Measurements from ENCODE around the gene KCNK5.

Gene KCNK5

GRCh38 chr6:39225946-39226437 is 3.3 kb downstream of the KCNK5 start:
- no peak overlapping the region for H3K27ac ChIP-seq (ENCODE audit: low read length)

DNA sequence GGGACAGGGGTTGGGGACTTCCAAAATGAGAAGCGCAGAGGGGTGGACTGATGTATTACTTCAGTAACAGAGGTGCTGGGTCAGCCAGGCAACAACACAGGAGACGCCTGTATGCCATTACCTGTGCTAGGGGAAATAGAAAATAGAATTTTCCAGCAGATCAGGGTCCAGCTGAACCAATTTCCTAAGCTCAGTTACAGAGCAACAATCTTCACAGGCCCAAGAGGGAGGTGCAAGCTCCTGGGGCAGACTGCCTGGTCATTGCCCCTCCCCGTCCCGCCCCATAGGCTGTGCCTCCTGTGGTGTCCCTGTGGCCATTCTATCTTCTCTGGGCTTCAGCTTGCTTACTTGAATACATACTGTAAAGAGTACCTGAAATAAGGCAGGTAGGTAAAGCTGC is 3.7 kb downstream of the KCNK5 start:
- no peaks in the 10 kb centered on the region for H3K9me3 ChIP-seq (ENCODE audit: control insufficient read depth in 2 of 2, low read length in 2 of 2)
- H3K27ac ChIP-seq (ENCODE audit: low read length) = no peak overlapping the region
- no peak overlapping the region for H3K9ac ChIP-seq (ENCODE audit: low read length in 2 of 2)
- H3K4me1 ChIP-seq (ENCODE audit: control insufficient read depth, insufficient read depth, low read length) = peaks cover 14% of the 10 kb centered on the region
- H3K36me3 ChIP-seq (ENCODE audit: control insufficient read depth in 2 of 2, insufficient read depth in 2 of 2, low read length in 2 of 2) = no peaks in the 10 kb centered on the region
- no peak overlapping the region for H3K4me3 ChIP-seq (ENCODE audit: low read length in 2 of 2)
- peaks cover 22 to 28% of the 10 kb centered on the region in 2 donors for H3K27me3 ChIP-seq (ENCODE audit: control insufficient read depth in 1 of 2, insufficient read depth in 2 of 2, low read length in 2 of 2)

More at GRCh38 chr6:39225946-39226437, 3.3 kb downstream of the KCNK5 start:
- no peaks in the 10 kb centered on the region for H3K36me3 ChIP-seq (ENCODE audit: control insufficient read depth in 2 of 2, insufficient read depth in 2 of 2, low read length in 2 of 2)
- no peak overlapping the region for H3K9ac ChIP-seq (ENCODE audit: low read length in 2 of 2)
- no peaks in the 10 kb centered on the region for H3K9me3 ChIP-seq (ENCODE audit: control insufficient read depth in 2 of 2, low read length in 2 of 2)
- H3K4me3 ChIP-seq (ENCODE audit: low read length in 2 of 2) = no peak overlapping the region
- peaks cover 14% of the 10 kb centered on the region for H3K4me1 ChIP-seq (ENCODE audit: control insufficient read depth, insufficient read depth, low read length)
- peaks cover 22 to 28% of the 10 kb centered on the region in 2 donors for H3K27me3 ChIP-seq (ENCODE audit: control insufficient read depth in 1 of 2, insufficient read depth in 2 of 2, low read length in 2 of 2)

GRCh38 chr6:39224523-39225182 is 4.6 kb downstream of the KCNK5 start:
- peaks cover 14% of the 10 kb centered on the region for H3K4me1 ChIP-seq (ENCODE audit: control insufficient read depth, insufficient read depth, low read length)
- no peaks in the 10 kb centered on the region for H3K36me3 ChIP-seq (ENCODE audit: control insufficient read depth in 2 of 2, insufficient read depth in 2 of 2, low read length in 2 of 2)
- H3K9me3 ChIP-seq (ENCODE audit: control insufficient read depth in 2 of 2, low read length in 2 of 2) = no peaks in the 10 kb centered on the region
- H3K9ac ChIP-seq (ENCODE audit: low read length in 2 of 2) = no peak overlapping the region
- H3K27me3 ChIP-seq (ENCODE audit: control insufficient read depth in 1 of 2, insufficient read depth in 2 of 2, low read length in 2 of 2) = peaks cover 21 to 28% of the 10 kb centered on the region in 2 donors
- H3K27ac ChIP-seq (ENCODE audit: low read length) = no peak overlapping the region
- no peak overlapping the region for H3K4me3 ChIP-seq (ENCODE audit: low read length in 2 of 2)

DNA sequence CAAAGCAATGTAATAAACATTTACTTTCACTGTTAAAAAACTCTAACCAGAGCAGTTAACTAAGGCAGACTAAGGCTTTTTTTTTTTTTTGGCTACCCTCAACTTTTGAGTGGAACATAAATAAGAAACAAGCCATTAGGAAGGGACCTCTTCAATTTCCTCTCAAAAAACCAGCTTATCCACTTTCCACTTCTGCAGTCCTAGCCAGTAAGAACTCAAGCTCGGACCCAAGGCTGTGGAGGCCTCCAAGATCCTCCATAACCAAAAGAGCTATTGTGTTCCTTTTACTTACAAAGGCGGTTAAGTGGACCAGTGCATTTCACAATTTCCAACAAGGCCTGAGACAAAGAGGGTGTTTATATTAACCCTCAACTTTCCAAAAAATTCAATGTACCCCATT is 5.3 kb downstream of the KCNK5 start:
- no peaks in the 10 kb centered on the region for H3K36me3 ChIP-seq (ENCODE audit: control insufficient read depth in 2 of 2, insufficient read depth in 2 of 2, low read length in 2 of 2)
- peaks cover 9% of the 10 kb centered on the region for H3K4me1 ChIP-seq (ENCODE audit: control insufficient read depth, insufficient read depth, low read length)
- no peaks in the 10 kb centered on the region for H3K9me3 ChIP-seq (ENCODE audit: control insufficient read depth in 2 of 2, low read length in 2 of 2)
- no peak overlapping the region for H3K9ac ChIP-seq (ENCODE audit: low read length in 2 of 2)
- no peak overlapping the region for H3K27ac ChIP-seq (ENCODE audit: low read length)
- peaks cover 14 to 27% of the 10 kb centered on the region in 2 donors for H3K27me3 ChIP-seq (ENCODE audit: control insufficient read depth in 1 of 2, insufficient read depth in 2 of 2, low read length in 2 of 2)
- no peak overlapping the region for H3K4me3 ChIP-seq (ENCODE audit: low read length in 2 of 2)

DNA sequence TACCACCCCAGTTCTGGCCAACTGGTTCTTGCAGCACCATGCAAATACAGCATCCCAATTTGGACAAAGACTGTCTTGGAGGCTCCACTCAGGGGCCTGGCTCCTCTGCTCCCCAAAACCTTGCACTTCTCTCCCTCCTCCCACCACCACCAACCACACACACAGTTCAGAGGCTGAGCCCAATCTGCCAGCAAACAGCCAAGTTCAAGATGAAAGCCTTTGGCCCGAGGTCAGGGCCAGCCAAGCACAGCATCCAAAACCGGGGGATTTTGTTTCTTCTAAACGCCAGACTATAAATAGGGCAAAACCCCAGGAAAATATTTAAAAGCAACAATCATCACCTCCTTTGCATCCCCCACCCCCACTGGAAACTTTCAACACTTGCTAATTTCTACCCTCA is 5.7 kb downstream of the KCNK5 start:
- Histone ChIP-seq H3K9me3 (ENCODE audit: control insufficient read depth in 2 of 2, low read length in 2 of 2) (no peaks in the 10 kb centered on the region), H3K9ac (ENCODE audit: low read length in 2 of 2) (no peak overlapping the region), H3K27me3 (ENCODE audit: control insufficient read depth in 1 of 2, insufficient read depth in 2 of 2, low read length in 2 of 2) (peaks cover 10 to 23% of the 10 kb centered on the region in 2 donors), H3K36me3 (ENCODE audit: control insufficient read depth in 2 of 2, insufficient read depth in 2 of 2, low read length in 2 of 2) (no peaks in the 10 kb centered on the region), H3K4me3 (ENCODE audit: low read length in 2 of 2) (no peak overlapping the region), H3K4me1 (ENCODE audit: control insufficient read depth, insufficient read depth, low read length) (peaks cover 5% of the 10 kb centered on the region), H3K27ac (ENCODE audit: low read length) (no peak overlapping the region)

- Histone ChIP-seq H3K27me3 (ENCODE audit: control insufficient read depth in 1 of 2, insufficient read depth in 2 of 2, low read length in 2 of 2) (peaks cover 7 to 18% of the 10 kb centered on the region in 2 donors), H3K4me1 (ENCODE audit: control insufficient read depth, insufficient read depth, low read length) (peaks cover 3% of the 10 kb centered on the region), H3K27ac (ENCODE audit: low read length) (no peak overlapping the region), H3K4me3 (ENCODE audit: low read length in 2 of 2) (no peak overlapping the region), H3K36me3 (ENCODE audit: control insufficient read depth in 2 of 2, insufficient read depth in 2 of 2, low read length in 2 of 2) (no peaks in the 10 kb centered on the region), H3K9me3 (ENCODE audit: control insufficient read depth in 2 of 2, low read length in 2 of 2) (no peaks in the 10 kb centered on the region), H3K9ac (ENCODE audit: low read length in 2 of 2) (no peak overlapping the region)
Observed at GRCh38 chr6:39223061-39223460, 6.2 kb downstream of the KCNK5 start.

DNA sequence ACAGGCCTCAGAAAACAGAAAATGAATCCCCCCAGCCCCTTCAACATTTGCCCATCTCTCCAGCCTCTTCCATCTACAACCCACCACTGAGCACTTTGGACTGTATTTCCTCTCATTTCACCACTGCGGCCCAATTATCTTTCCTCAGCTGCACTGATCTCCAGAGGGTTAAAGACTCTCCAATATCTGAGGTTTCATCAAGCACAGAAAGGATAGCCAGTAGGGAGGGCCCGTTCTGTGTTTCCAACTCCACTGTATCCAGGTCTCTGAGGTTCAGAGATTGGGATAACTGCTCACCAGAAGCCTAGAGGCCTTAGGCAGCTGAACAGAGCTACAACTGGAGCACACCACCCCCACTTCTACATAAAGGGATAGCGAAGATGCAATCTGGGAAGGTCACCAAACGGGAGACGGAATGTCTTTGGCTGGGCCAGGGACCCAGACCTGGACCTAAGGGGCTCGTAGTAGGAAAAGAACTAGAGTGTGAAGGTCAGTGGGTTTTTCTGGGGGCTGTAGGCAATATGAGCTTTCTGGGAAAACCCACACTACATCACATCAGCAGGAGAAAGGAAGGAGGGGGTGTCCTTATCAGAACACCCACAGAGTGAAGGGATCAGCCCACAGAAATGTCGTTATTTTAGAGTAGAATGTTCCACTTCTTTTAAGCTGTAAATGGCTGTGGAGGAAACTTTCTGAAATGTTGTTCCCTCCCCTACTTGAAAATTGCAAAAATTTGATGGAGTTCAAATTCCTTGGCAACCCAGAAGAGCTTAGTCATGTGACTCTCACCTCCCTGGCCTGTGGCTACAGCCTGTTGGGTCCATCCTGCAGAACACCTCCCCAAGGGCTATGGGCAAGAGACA is 7.3 kb downstream of the KCNK5 start:
- Histone ChIP-seq H3K4me3 (ENCODE audit: low read length in 2 of 2) (no peak overlapping the region), H3K4me1 (ENCODE audit: control insufficient read depth, insufficient read depth, low read length) (peaks cover 2% of the 10 kb centered on the region), H3K27ac (ENCODE audit: low read length) (no peak overlapping the region), H3K9ac (ENCODE audit: low read length in 2 of 2) (no peak overlapping the region), H3K36me3 (ENCODE audit: control insufficient read depth in 2 of 2, insufficient read depth in 2 of 2, low read length in 2 of 2) (no peaks in the 10 kb centered on the region), H3K9me3 (ENCODE audit: control insufficient read depth in 2 of 2, low read length in 2 of 2) (no peaks in the 10 kb centered on the region), H3K27me3 (ENCODE audit: control insufficient read depth in 1 of 2, insufficient read depth in 2 of 2, low read length in 2 of 2) (peaks cover 0 to 8% of the 10 kb centered on the region in 2 donors)

GRCh38 chr6:39221115-39221514 is 8.2 kb downstream of the KCNK5 start:
- no peaks in the 10 kb centered on the region for H3K9me3 ChIP-seq (ENCODE audit: control insufficient read depth in 2 of 2, low read length in 2 of 2)
- no peak overlapping the region for H3K27ac ChIP-seq (ENCODE audit: low read length)
- peaks cover 0 to 5% of the 10 kb centered on the region in 2 donors for H3K27me3 ChIP-seq (ENCODE audit: control insufficient read depth in 1 of 2, insufficient read depth in 2 of 2, low read length in 2 of 2)
- peaks cover 2% of the 10 kb centered on the region for H3K4me1 ChIP-seq (ENCODE audit: control insufficient read depth, insufficient read depth, low read length)
- no peaks in the 10 kb centered on the region for H3K36me3 ChIP-seq (ENCODE audit: control insufficient read depth in 2 of 2, insufficient read depth in 2 of 2, low read length in 2 of 2)
- H3K4me3 ChIP-seq (ENCODE audit: low read length in 2 of 2) = no peak overlapping the region
- H3K9ac ChIP-seq (ENCODE audit: low read length in 2 of 2) = no peak overlapping the region

- Histone ChIP-seq H3K4me3 (ENCODE audit: low read length in 2 of 2) (no peak overlapping the region), H3K27me3 (ENCODE audit: control insufficient read depth in 1 of 2, insufficient read depth in 2 of 2, low read length in 2 of 2) (peaks cover 0 to 4% of the 10 kb centered on the region in 2 donors), H3K27ac (ENCODE audit: low read length) (no peak overlapping the region), H3K9ac (ENCODE audit: low read length in 2 of 2) (no peak overlapping the region), H3K4me1 (ENCODE audit: control insufficient read depth, insufficient read depth, low read length) (no peaks in the 10 kb centered on the region), H3K36me3 (ENCODE audit: control insufficient read depth in 2 of 2, insufficient read depth in 2 of 2, low read length in 2 of 2) (no peaks in the 10 kb centered on the region), H3K9me3 (ENCODE audit: control insufficient read depth in 2 of 2, low read length in 2 of 2) (no peaks in the 10 kb centered on the region)
Observed at GRCh38 chr6:39218868-39219567, 10.3 kb downstream of the KCNK5 start.

DNA sequence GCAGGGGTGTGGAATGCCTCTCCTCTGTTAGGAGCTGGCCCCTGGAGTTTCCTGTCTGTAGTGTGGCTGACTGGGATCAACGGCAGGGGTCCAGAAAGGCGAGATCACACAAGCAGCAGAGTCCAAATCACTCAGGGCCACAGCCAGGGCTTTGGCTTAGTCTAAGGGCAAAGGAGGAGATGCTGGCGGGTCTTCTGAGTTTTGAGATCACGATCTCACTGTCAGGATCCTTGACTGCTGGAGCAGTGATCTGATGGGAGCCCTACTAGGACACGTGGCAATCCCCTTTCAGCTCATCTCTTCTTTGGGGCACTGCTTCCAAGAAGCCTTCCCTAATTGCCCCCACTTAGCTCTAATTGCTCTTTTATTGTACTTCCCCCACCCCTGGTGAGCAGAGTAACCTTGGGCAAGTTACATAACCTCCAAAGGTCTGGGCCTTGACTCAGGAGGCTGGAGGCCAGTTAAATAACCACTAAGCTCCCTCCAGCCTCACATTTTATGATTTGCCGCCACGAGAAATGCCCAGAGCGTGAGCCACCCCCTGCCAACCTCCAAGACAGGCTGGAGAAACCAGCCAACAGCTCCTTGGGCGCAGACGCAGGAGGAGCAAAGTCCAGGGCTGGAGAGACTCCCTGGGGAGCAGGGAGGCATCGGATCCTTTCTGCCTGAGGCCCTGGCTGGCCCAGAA is 12.0 kb downstream of the KCNK5 start:
- Histone ChIP-seq H3K9ac (ENCODE audit: low read length in 2 of 2) (no peak overlapping the region), H3K4me1 (ENCODE audit: control insufficient read depth, insufficient read depth, low read length) (no peaks in the 10 kb centered on the region), H3K4me3 (ENCODE audit: low read length in 2 of 2) (no peak overlapping the region), H3K36me3 (ENCODE audit: control insufficient read depth in 2 of 2, insufficient read depth in 2 of 2, low read length in 2 of 2) (no peaks in the 10 kb centered on the region), H3K27me3 (ENCODE audit: control insufficient read depth in 1 of 2, insufficient read depth in 2 of 2, low read length in 2 of 2) (peaks cover 0 to 4% of the 10 kb centered on the region in 2 donors), H3K9me3 (ENCODE audit: control insufficient read depth in 2 of 2, low read length in 2 of 2) (no peaks in the 10 kb centered on the region), H3K27ac (ENCODE audit: low read length) (no peak overlapping the region)

All from stomach smooth muscle (tissue), 2 donors.